Occipital lobe (tissue), 2 donors: ENCODE measurements around the gene FAM216A. TPM values are rescaled to one million over a fixed set of nuclear protein-coding genes. Genes with fewer than 3 reads are reported as not detected.
"Not testable (repeated sequence)": the region's sequence is repeated elsewhere in the genome, so short reads cannot be mapped to it uniquely, and the experiment has no call there.

ENCODE experiments used
- DNase-seq: peaks from one replicate; lab custom pipeline; 2025; lab: John Stamatoyannopoulos, UW
- total RNA-seq: library from RNA; depleted of rRNA; stranded (reverse); fragments of >200 nt; gene quantifications from one replicate; pipeline ENCODE4 v1.2.3, GENCODE V29; 2014

FAM216A gene, protein sequence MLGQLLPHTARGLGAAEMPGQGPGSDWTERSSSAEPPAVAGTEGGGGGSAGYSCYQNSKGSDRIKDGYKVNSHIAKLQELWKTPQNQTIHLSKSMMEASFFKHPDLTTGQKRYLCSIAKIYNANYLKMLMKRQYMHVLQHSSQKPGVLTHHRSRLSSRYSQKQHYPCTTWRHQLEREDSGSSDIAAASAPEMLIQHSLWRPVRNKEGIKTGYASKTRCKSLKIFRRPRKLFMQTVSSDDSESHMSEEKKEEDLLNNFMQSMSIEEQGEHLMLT
- 39.5 TPM for total RNA-seq

DNA sequence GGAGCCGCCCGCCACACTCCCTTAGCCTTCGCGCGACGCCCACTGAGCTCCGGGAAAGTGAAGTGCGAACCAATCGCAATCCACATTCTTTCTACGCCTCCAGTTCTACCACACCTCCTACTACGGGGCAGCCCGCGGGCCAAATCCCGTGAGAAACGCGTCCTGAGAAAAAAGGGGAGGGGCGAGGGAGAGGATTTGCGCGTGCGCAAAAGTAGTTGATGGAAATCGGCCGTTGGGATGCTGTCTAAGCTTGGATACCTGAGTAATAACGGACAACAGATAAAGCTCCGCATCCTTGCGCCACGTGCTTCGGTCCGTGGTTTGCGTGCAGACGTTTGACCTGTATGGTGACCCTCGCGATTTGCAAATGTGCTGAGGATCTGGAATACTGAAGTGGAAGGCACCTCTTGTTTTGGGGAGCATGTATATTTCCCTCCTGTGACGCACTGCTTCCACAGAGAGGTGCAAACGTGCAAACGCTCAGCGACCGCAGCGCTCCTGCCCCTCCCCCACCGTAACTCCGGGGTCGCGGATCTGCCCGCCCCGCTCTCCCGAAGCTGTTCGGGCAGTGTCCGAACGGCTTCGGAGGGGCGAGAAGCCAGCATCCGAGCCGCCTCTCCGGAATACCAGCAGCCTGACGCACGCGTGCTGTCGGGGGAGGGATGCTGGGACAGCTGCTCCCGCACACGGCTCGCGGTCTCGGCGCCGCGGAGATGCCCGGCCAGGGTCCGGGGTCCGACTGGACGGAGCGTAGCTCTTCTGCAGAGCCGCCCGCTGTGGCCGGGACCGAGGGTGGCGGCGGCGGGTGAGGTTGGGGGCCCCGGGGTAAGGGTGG is at the start of gene FAM216A, which contains the start of gene GPN3:
FAM216A (plus strand) TSS at position 632 of the 835 bp plus-strand sequence; CDS start at position 663, 31 bp downstream.
GPN3 (minus strand) TSS at position 44 of the 835 bp plus-strand sequence. CDS start 54 bp downstream, outside the sequence.
- DNase-seq, result peak; percentile 92

GRCh38 chr12:110420644-110421043 is 48.0 kb upstream of the FAM216A start:
- not testable (repeated sequence) for DNase-seq

DNA sequence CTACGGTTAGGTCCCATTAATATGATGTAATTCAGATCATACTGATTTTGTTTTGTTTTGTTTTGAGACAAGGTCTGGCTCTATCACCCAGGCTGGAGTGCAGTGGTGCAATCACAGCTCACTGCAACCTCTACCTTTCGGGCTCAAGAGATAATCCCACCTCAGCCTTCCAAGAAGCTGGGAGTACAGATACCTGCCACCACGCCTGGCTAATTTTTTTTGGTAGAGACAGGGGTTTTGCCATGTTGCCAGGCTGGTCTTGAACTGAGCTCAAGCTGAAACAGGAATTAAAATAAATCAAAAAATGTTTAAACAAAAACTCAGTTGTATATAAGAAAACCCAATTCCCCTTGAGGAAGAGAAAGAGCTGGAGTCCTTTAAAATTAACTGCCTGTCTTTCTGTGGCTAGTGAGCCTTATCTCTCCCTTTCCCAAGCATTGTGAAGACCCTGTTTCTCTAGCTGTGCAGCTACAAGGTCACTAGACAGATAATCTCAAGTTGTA is 47.4 kb upstream of the FAM216A start:
- no peak for DNase-seq

DNA sequence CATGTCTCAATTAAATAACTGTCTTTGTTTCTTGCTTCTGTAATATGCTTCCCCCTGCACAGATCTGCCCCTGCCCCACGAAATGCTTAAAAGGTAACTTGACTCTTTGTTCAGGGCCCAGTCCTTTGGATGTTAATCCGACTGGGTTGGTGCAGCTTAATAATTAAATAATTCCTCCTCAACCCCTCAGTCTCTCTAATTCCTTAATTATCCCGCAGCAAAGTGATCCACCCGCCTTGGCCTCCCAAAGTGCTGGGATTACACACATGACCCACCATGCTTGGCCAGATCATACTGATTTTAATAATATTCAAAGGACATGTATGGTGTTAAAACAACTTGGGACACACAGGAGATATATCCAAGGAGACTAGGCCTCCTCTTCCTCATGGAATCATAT is 46.9 kb upstream of the FAM216A start:
- DNase-seq, result no peak

DNA sequence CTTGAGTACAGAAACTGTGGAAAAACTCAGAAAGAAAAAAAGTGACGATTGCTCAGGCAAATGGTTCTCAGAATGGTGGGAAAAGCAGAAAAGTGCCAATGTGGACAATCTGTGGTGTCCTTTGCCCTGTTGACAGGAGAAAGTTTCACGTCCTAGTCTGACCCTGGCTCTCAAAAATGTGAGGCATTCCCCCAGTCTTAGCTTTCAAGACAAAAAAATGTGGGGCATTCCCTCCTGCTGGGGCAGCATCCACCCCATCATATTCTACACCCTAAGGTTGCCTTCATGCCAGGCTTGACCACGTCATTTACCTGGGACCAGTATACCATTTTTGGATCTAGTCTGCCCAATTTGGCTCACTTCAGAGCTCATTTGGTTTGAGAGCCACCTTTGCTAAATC is 44.4 kb upstream of the FAM216A start:
- DNase-seq, result no peak

GRCh38 chr12:110426406-110426805 is 42.2 kb upstream of the FAM216A start:
- no peak for DNase-seq

- DNase-seq, result not testable (repeated sequence)
These were observed 39.0 kb upstream of the FAM216A start for GRCh38 chr12:110429676-110430075.

DNA sequence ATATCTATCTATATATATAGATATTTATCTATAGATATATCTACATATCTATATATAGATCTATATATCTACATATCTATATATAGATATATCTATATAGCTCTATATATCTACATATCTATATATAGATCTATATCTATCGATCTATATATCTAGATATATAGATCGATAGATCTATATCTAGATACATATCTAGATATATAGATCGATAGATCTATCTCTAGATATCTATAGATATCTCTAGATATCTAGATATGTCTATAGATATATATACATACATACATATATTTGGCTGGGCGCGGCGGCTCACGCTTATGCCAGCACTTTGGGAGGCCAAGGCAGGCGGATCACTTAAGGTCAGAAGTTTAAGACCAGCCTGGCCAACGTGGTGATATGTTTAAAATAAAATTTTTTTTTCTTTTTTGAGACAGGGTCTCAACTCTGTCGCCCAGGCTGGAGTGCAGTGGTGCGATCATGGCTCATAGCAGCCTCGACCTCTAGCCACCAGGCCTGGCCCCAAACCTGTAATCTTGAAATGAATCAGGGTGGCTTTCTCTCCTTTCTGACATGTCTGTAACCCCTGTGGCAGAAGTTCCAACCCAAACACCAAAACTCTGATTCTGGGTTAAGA is 36.6 kb upstream of the FAM216A start:
- no peak for DNase-seq

GRCh38 chr12:110436231-110436630 is 32.4 kb upstream of the FAM216A start:
- DNase-seq, result no peak

DNA sequence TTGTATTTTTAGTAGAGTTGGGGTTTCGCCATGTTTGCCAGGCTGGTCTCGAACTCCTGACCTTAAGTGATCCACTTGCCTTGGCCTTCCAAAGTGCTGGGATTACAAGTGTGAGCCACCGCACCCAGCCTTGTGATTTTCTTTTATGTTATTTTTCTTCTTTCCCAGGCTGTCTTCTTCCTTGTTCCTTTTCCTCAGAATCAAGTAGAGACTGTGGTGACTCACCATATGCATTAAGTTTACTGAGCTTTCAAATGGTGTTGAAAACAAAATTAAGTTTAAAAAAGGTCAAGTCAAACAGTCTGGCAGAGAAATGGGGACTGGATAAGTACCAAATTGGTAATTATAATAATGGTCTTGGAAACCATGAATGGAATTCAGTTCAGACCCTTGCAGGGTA is 24.2 kb upstream of the FAM216A start:
- DNase-seq, result no peak

GRCh38 chr12:110449799-110450497 is 18.7 kb upstream of the FAM216A start, which contains the start of gene ARPC3:
Gene ARPC3, minus strand, starts transcription at chr12:110450337. Its CDS starts 77 bp downstream, at chr12:110450260.
- DNase-seq, result peak; percentile 83

- DNase-seq, result no peak
These were observed 17.4 kb upstream of the FAM216A start for GRCh38 chr12:110451263-110451662.

- DNase-seq, result no peak
These were observed 14.9 kb upstream of the FAM216A start for GRCh38 chr12:110453569-110454296.

DNA sequence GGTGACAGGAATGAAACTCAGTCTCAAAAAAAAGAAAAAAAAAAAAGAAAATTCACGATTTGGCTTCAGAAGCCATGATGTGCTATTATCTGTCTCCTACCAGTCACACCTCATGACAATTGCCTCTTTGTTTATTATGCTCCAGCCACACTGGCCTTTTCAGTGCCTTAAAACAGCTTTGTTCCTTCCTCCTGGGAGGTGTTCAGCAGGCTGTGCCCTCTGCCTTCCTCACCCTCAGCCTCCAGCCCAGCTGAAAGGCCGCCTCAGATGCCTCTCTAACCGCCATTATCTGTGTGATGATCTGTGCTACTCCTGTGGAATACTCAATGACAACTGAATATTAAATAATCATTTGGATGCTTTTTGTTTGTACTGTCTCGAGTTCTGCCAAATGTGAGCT is 9.9 kb upstream of the FAM216A start:
- DNase-seq, result peak; percentile 5

- DNase-seq, result not testable (repeated sequence)
These were observed 7.5 kb upstream of the FAM216A start for GRCh38 chr12:110461189-110461588.

DNA sequence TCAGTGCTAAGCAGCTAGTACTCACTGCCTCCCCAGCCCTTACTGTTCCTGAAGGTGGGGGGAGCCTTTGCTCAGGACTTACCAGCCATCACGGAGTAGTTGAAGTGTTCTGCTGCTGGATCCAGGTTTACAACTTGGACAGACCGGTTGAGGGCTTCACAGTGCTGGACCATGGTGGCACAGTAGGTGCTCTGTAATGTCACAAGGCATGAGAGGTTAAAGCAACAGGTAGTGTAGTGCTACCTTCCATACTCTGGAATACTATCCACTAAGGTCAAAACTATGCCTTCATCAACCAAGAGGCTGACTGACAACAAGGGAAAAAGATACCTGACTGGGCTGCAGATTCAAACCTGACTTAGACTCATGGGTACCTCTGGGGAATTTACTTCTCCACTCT is 3.6 kb upstream of the FAM216A start:
- no peak for DNase-seq

DNA sequence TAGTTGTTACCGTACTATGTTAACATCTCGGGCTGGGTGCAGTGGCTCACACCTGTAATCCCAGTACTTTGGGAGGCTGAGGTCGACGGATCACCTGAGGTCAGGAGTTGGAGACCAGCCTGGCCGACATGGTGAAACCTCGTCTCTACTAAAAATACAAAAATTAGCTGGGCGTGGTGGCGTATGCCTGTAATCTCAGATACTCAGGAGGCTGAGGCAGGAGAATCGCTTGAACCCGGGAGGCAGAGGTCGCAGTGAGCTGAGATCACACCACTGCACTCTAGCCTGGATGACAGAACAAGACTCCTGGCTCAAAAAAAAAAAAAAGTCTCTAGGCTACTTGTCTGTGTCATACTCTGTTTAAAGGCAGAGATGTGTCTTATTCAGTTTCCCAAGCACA is 2.9 kb upstream of the FAM216A start:
- DNase-seq, result not testable (repeated sequence)

- no peak for DNase-seq
These were observed 1.9 kb upstream of the FAM216A start for GRCh38 chr12:110466791-110467190.

DNA sequence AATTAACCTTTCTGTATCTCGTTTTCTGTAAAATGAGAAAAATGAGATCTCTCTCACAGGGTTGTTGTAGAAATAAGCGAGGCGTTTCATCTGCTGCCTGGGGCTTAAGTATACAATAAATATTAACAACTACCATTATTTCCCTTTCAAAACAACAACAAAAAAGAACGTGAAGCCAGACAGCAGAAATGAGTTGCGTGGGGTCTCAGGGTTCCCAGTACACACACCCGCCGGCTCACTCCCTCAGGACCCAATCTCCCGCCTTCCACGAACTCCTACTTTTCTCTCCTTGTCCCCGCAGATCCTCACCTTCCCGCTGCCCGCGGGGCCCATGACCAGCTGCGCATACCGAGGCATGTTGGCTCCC is 815 bp upstream of the FAM216A start:
- no peak for DNase-seq

- no peak for DNase-seq
These were observed 6.8 kb downstream of the FAM216A start for GRCh38 chr12:110475426-110475825.
